OCI-LY3 (cell line): ENCODE measurements around the gene ZGLP1.
A peak's percentile ranks its signal among the peaks of the same experiment; 100 is the strongest.
"Not testable (repeated sequence)": the region's sequence is repeated elsewhere in the genome, so short reads cannot be mapped to it uniquely, and the experiment has no call there.

Source experiments
- H2AFZ ChIP-seq: fragments of 200-600, 300-600 bp; shearing (Covaris generic); 2 replicates; pipeline ENCODE4 v1.6.0; 2014; ENCODE audit warnings: antibody characterized with exemption, low read depth, low read length
- H3K27ac ChIP-seq: fragments of 200-600, 300-600 bp; sonication (generic); 2 replicates; pipeline ENCODE4 v1.5.1; 2014; ENCODE audit warnings: mild to moderate bottlenecking, low read length, moderate library complexity, mixed read lengths
- H3K27me3 ChIP-seq: fragments of 200-600, 300-600 bp; sonication (generic); 2 replicates; pipeline ENCODE4 v1.6.1; 2014; ENCODE audit warnings: low read depth, low read length, mixed read lengths
- H3K36me3 ChIP-seq: fragments of 200-600, 300-600 bp; sonication (generic); replicated peaks from 2 replicates; pipeline ENCODE3; 2014; ENCODE audit warnings: low read depth, low read length, mixed read lengths
- H3K4me1 ChIP-seq: fragments of 300-600, 200-600 bp; sonication (generic); 2 replicates; pipeline ENCODE4 v1.6.1; 2014; ENCODE audit warnings: low read length, mixed read lengths
- H3K4me2 ChIP-seq: fragments of 200-600, 300-600 bp; sonication (generic); 2 replicates; pipeline ENCODE4 v1.6.1; 2014; ENCODE audit warnings: low read length, mixed read lengths
- H3K4me3 ChIP-seq: fragments of 300-600, 200-600 bp; sonication (generic); 2 replicates; pipeline ENCODE4 v1.5.1; 2014; ENCODE audit warnings: antibody characterized with exemption, mild to moderate bottlenecking, low read length, moderate library complexity
- H3K79me2 ChIP-seq: fragments of 300-600, 200-600 bp; shearing (Covaris generic); 2 replicates; pipeline ENCODE4 v1.6.1; 2014; ENCODE audit warnings: mild to moderate bottlenecking, low read length, mixed read lengths
- H3K9ac ChIP-seq: fragments of 300-600, 200-600 bp; shearing (Covaris generic); 2 replicates; pipeline ENCODE4 v1.6.0; 2014; ENCODE audit warnings: mild to moderate bottlenecking, low read length, moderate library complexity
- H3K9me3 ChIP-seq: fragments of 200-600, 300-600 bp; shearing (Covaris generic); 2 replicates; pipeline ENCODE4 v1.6.1; 2014; ENCODE audit warnings: low read length, mixed read lengths; ENCODE audit not compliant: insufficient read depth
- H4K20me1 ChIP-seq: fragments of 200-600, 300-600 bp; sonication (generic); 2 replicates; pipeline ENCODE4 v1.6.1; 2016; ENCODE audit warnings: low read length, mixed read lengths; ENCODE audit not compliant: insufficient read depth
- EZH2phosphoT487 ChIP-seq: fragments of 200-600 bp; shearing (Covaris generic); IDR thresholded peaks from 2 replicates; pipeline ENCODE4 v1.6.1; 2018; ENCODE audit warnings: antibody characterized with exemption, mixed run types, low read depth
- TF ChIP-seq, protein P1 (sequence below): fragments of 200-600, 300-600 bp; sonication (generic); IDR thresholded peaks from 2 replicates; pipeline ENCODE4 v1.5.1; 2014; ENCODE audit warnings: antibody characterized with exemption, low read length, low read depth

ZGLP1 gene

DNA sequence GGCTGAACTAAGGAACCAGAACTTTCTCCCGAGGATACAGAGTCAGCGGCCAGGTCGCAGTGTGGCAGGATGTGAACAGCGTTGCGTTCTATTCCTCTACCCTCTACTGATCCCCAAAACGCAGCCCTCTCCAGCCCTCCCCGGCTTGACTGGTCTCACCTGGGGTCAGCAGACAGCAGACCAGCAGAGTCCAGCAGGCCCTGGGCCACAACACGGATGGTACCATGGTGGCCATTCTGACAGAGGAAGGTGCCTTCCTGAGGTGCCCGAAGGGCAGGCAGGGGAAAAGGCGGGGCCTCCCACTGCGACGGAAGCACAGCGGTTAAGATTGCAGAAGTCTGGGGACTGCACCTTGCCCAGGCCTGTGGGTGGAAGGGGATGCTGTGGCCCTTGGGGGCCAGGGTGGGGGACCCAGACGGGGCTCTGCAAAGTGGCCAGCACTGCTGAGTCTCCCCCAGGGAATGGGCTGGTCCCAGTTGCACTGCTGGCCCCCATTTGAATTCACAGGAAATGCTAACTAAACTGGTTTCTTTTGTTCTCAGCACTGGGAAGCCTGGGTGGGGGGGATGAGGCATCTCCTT is 29.9 kb upstream of the ZGLP1 start, which contains the start of gene ICAM3:
TSS of gene ICAM3 (minus strand) at position 245 of the 581 bp plus-strand sequence. CDS start at position 235, 10 bp downstream.
- H3K36me3 ChIP-seq = peaks cover 12% of the 10 kb centered on the region
- H3K27me3 ChIP-seq = no peaks in the 10 kb centered on the region
- TF ChIP-seq, protein P1, sequence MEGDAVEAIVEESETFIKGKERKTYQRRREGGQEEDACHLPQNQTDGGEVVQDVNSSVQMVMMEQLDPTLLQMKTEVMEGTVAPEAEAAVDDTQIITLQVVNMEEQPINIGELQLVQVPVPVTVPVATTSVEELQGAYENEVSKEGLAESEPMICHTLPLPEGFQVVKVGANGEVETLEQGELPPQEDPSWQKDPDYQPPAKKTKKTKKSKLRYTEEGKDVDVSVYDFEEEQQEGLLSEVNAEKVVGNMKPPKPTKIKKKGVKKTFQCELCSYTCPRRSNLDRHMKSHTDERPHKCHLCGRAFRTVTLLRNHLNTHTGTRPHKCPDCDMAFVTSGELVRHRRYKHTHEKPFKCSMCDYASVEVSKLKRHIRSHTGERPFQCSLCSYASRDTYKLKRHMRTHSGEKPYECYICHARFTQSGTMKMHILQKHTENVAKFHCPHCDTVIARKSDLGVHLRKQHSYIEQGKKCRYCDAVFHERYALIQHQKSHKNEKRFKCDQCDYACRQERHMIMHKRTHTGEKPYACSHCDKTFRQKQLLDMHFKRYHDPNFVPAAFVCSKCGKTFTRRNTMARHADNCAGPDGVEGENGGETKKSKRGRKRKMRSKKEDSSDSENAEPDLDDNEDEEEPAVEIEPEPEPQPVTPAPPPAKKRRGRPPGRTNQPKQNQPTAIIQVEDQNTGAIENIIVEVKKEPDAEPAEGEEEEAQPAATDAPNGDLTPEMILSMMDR = no peak
- no peak for TF ChIP-seq EZH2phosphoT487
- H4K20me1 ChIP-seq = no peaks in the 10 kb centered on the region
- H3K4me1 ChIP-seq = peaks cover 26% of the 10 kb centered on the region
- H3K9ac ChIP-seq = peak within 1 kb of the TSS; percentile 77
- peak within 1 kb of the TSS; percentile 78 for H3K4me3 ChIP-seq
- H2AFZ ChIP-seq = peak within 1 kb of the TSS; percentile 43
- H3K9me3 ChIP-seq = no peaks in the 10 kb centered on the region
- H3K27ac ChIP-seq = peak within 1 kb of the TSS; percentile 47
- peaks cover 13% of the 10 kb centered on the region for H3K79me2 ChIP-seq
- H3K4me2 ChIP-seq = peak within 1 kb of the TSS; percentile 98

DNA sequence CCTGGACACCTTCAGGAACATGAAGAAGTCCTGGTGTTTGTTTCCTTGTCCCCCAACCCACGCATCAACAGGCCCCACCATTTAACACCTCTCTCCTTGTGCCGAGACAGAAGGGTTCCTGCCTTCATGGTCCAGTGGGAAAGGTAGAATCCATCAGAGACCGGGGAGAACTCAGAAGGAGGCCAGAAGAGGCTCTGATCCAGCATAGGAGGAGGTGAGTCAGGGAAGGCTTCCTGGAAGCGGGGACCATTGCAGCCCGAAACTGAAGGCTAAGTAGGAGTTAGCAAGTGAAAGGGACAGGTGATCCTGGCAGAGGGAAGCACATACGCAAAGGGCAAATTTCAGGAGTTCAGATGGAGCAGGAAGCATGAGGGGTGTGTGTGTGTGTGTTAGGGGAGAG is 29.3 kb upstream of the ZGLP1 start:
- H3K4me1 ChIP-seq = peaks cover 31% of the 10 kb centered on the region
- no peaks in the 10 kb centered on the region for H3K9me3 ChIP-seq
- peak overlapping the region; percentile 47 for H3K27ac ChIP-seq
- peaks cover 17% of the 10 kb centered on the region for H3K36me3 ChIP-seq
- peak overlapping the region; percentile 43 for H2AFZ ChIP-seq
- H4K20me1 ChIP-seq = no peaks in the 10 kb centered on the region
- peak overlapping the region; percentile 98 for H3K4me2 ChIP-seq
- peak overlapping the region; percentile 78 for H3K4me3 ChIP-seq
- H3K27me3 ChIP-seq = no peaks in the 10 kb centered on the region
- TF ChIP-seq, protein P1 = no peak
- TF ChIP-seq EZH2phosphoT487 = no peak
- H3K9ac ChIP-seq = peak overlapping the region; percentile 77
- H3K79me2 ChIP-seq = peaks cover 18% of the 10 kb centered on the region

DNA sequence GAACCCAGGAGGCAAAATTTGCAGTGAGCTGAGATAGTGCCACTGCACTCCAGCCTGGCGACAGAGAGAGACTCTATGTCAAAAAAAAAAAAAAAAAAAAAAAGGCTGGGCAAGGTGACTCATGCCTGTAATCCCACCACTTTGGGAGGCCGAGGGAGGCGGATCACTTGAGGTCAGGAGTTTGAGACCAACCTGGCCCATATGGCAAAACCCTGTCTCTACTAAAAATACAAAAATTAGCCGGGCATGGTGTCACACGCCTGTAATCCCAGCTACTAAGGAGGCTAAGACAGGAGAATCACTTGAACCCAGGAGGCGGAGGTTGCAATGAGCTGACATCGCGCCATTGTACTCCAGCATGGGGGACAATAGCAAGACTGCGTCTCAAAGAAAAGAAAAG is 27.1 kb upstream of the ZGLP1 start:
- not testable (repeated sequence) for H2AFZ ChIP-seq, H3K27me3 ChIP-seq, H3K4me2 ChIP-seq, H3K4me3 ChIP-seq, H3K27ac ChIP-seq, H3K9ac ChIP-seq, H3K9me3 ChIP-seq
- peaks cover 23% of the 10 kb centered on the region for H3K36me3 ChIP-seq
- H4K20me1 ChIP-seq = peaks cover 11% of the 10 kb centered on the region
- H3K4me1 ChIP-seq = peaks cover 41% of the 10 kb centered on the region
- H3K79me2 ChIP-seq = peaks cover 33% of the 10 kb centered on the region

DNA sequence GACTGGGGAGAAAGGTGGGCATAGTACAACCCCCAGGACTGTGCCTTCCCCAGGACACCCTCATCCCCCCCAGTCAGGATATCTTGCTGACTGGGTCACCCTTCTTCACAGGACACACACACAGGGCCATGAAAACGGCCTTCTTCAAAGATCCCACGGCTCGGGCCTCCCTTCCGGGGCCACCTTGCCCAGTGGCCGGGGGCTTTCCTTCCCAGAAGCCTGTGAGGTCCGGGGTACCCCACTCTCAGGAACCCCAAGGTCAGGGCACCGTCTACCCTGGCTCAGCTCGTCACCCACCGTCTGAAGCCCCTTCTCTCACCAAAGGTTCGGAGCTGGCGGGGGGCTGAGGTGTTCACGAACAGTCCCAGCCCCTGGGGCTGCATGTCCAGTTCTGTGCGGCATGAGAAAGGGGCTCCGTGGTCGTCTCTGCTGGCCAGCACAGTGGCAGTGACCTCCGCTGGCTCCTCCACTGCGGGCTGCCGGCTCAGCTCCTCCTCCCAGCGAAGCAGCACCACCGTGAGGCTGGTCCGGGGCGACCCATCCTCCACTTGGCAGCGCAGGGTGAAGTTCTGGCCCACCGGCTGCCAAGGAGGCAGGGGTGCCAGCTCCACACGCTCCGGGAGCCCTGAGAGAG is 25.9 kb upstream of the ZGLP1 start:
- Histone ChIP-seq H3K27ac (no peak overlapping the region), H2AFZ (no peak overlapping the region), H3K4me1 (peaks cover 41% of the 10 kb centered on the region), H3K27me3 (no peaks in the 10 kb centered on the region), H3K79me2 (peaks cover 44% of the 10 kb centered on the region), H4K20me1 (peaks cover 13% of the 10 kb centered on the region), H3K9me3 (no peaks in the 10 kb centered on the region), H3K4me2 (no peak overlapping the region), H3K4me3 (no peak overlapping the region), H3K9ac (no peak overlapping the region), H3K36me3 (peaks cover 25% of the 10 kb centered on the region)
- TF ChIP-seq EZH2phosphoT487 = no peak
- TF ChIP-seq, protein P1 = no peak
